Measurements from ENCODE around the gene TDP1. TPM values are rescaled to one million over a fixed set of nuclear protein-coding genes. Genes with fewer than 3 reads are reported as not detected.

TDP1 gene
- total and polyA plus RNA-seq, 4 donors = 2.1 to 23.6 (median 8.5) TPM

DNA sequence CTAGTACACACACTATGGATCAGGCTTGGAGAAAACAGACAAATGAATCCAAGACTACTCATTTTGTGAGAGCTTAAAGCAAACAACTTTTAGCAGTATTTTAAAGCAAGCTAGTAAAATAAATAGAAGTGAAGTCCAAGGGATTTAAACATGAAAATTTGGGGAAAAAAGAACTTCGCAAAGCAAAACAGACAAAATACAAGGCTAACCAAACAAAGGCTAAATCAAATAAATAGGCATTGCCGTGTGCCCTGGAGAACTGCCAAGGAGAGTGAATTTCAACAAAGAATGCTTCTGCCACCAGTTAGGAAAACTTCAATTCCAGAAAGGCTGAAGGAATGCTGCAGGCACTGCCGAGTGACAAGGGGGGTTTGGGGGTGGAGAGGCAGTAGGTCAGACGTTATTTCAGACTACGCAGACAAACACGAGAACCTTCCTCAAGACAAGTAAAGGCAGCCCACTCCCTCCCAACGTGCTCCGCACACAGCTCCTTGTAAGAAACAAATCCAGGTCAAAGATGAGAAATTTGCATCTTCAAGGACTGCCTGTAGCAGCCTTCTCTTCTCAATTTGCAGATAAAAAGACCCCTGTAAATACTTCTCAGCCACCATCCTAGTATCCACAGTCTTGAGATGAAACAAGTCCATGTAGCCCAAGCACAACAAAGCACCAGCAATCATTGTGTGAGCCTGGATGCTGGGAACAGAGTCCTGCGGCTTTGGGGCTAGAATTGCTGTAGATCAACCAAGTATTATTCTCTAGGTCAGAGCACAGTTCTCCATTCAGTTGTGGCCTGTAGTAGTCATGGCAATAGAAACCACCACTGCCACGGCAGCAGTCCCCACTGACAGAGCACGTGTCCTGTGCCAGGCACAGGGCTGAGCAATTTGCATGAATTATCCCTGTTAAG is 44.5 kb upstream of the TDP1 start:
- no peak overlapping the region for H3K27ac ChIP-seq (ENCODE audit: low read depth in 1 of 2, low read length in 1 of 2)
- no peak overlapping the region for H3K9ac ChIP-seq (ENCODE audit: insufficient read depth in 1 of 2, low read length in 2 of 2)
- peak; percentile 71 to 75 (median 75) for DNase-seq
- H3K9me3 ChIP-seq (ENCODE audit: control insufficient read depth in 4 of 4, insufficient read depth in 3 of 4, low read length in 3 of 4) = no peaks in the 10 kb centered on the region
- no peaks in the 10 kb centered on the region for H3K27me3 ChIP-seq (ENCODE audit: control insufficient read depth in 3 of 3, insufficient read depth in 3 of 3, low read length in 2 of 3)
- no peak for TF ChIP-seq CTCF (IDR thresholded peaks at IDR 0.05; ENCODE audit: control extremely low read depth, extremely low read depth)
- H3K36me3 ChIP-seq (ENCODE audit: control insufficient read depth in 4 of 4, insufficient read depth in 4 of 4, low read length in 4 of 4) = no peaks in the 10 kb centered on the region
- no peak overlapping the region for H3K4me3 ChIP-seq
- 50 to 68% methylated on average over 11 of the region's 11 CpGs for WGBS, 2 donors
- H3K4me1 ChIP-seq (ENCODE audit: control insufficient read depth in 5 of 5, insufficient read depth in 5 of 5, low read length in 5 of 5) = peaks cover 0 to 17% (median 0%) of the 10 kb centered on the region in 5 donors
- ATAC-seq (ENCODE audit: insufficient read depth, low FRiP score) = no peak

GRCh38 chr14:89912221-89912620 is 43.5 kb upstream of the TDP1 start:
- Histone ChIP-seq H3K9ac (ENCODE audit: insufficient read depth in 1 of 2, low read length in 2 of 2) (no peak overlapping the region), H3K9me3 (ENCODE audit: control insufficient read depth in 4 of 4, insufficient read depth in 3 of 4, low read length in 3 of 4) (no peaks in the 10 kb centered on the region), H3K36me3 (ENCODE audit: control insufficient read depth in 4 of 4, insufficient read depth in 4 of 4, low read length in 4 of 4) (no peaks in the 10 kb centered on the region), H3K4me3 (no peak overlapping the region), H3K4me1 (ENCODE audit: control insufficient read depth in 5 of 5, insufficient read depth in 5 of 5, low read length in 5 of 5) (peaks cover 0 to 19% (median 0%) of the 10 kb centered on the region in 5 donors), H3K27ac (ENCODE audit: low read depth in 1 of 2, low read length in 1 of 2) (no peak overlapping the region), H3K27me3 (ENCODE audit: control insufficient read depth in 3 of 3, insufficient read depth in 3 of 3, low read length in 2 of 3) (no peaks in the 10 kb centered on the region)
- 66 to 72% methylated on average over 2 of the region's 2 CpGs for WGBS, 2 donors
- no peak for ATAC-seq (ENCODE audit: insufficient read depth, low FRiP score)
- no peak for TF ChIP-seq CTCF (IDR thresholded peaks at IDR 0.05; ENCODE audit: control extremely low read depth, extremely low read depth)
- no peak for DNase-seq

- ATAC-seq (ENCODE audit: insufficient read depth, low FRiP score) (peak; percentile 69), DNase-seq (peak; percentile 53 to 83 (median 77))
- WGBS, 2 donors = 26 to 47% methylated on average over 9 of the region's 9 CpGs
- Histone ChIP-seq H3K9ac (ENCODE audit: insufficient read depth in 1 of 2, low read length in 2 of 2) (no peak overlapping the region), H3K27ac (ENCODE audit: low read depth in 1 of 2, low read length in 1 of 2) (peak overlapping the region in 1 of 2 donors; percentile 42), H3K27me3 (ENCODE audit: control insufficient read depth in 3 of 3, insufficient read depth in 3 of 3, low read length in 2 of 3) (no peaks in the 10 kb centered on the region), H3K9me3 (ENCODE audit: control insufficient read depth in 4 of 4, insufficient read depth in 3 of 4, low read length in 3 of 4) (no peaks in the 10 kb centered on the region), H3K4me1 (ENCODE audit: control insufficient read depth in 5 of 5, insufficient read depth in 5 of 5, low read length in 5 of 5) (peaks cover 0 to 19% (median 0%) of the 10 kb centered on the region in 5 donors), H3K36me3 (ENCODE audit: control insufficient read depth in 4 of 4, insufficient read depth in 4 of 4, low read length in 4 of 4) (peaks cover 0 to 1% (median 0%) of the 10 kb centered on the region in 4 donors), H3K4me3 (no peak overlapping the region)
- no peak for TF ChIP-seq CTCF (IDR thresholded peaks at IDR 0.05; ENCODE audit: control extremely low read depth, extremely low read depth)
These were observed 43.0 kb upstream of the TDP1 start for GRCh38 chr14:89912667-89913211.

Data from lung (tissue), 12 donors.